Mucosa of gallbladder (tissue), 1 donor: ENCODE results near the gene ALK. TPM values are rescaled to one million over a fixed set of nuclear protein-coding genes. Genes with fewer than 3 reads are reported as not detected.

Experiments
- DNase-seq: peaks from one replicate; pipeline ENCODE4 v3.0.0-alpha.2; 2020; ENCODE audit warnings: low spot score
- total RNA-seq: library from RNA; stranded (reverse); gene quantifications from one replicate; pipeline ENCODE4 v1.2.1, GENCODE V29; 2021
- donor health status: DM: no; HTN: no; CAD: no.

The ALK gene
- total RNA-seq, 1 donor from 2014 or later = 0.20 TPM

GRCh38 chr2:29323961-29324360, 597.4 kb downstream of the ALK start:
- no peak for DNase-seq

GRCh38 chr2:29323301-29323700, 598.1 kb downstream of the ALK start:
- DNase-seq = no peak

- DNase-seq = no peak
Measured at GRCh38 chr2:29322011-29322410, 599.4 kb downstream of the ALK start.

GRCh38 chr2:29317801-29318485, 603.4 kb downstream of the ALK start:
- no peak for DNase-seq

GRCh38 chr2:29317077-29317517, 604.3 kb downstream of the ALK start:
- peak; percentile 20 for DNase-seq

GRCh38 chr2:29314816-29315571, 606.4 kb downstream of the ALK start:
- DNase-seq = peak; percentile 28

- no peak for DNase-seq
Measured at GRCh38 chr2:29311458-29311857, 609.9 kb downstream of the ALK start.

- no peak for DNase-seq
Measured at GRCh38 chr2:29310650-29311348, 610.6 kb downstream of the ALK start.

- peak; percentile 60 for DNase-seq
Measured at GRCh38 chr2:29309090-29310029, 612.0 kb downstream of the ALK start.

- no peak for DNase-seq
Measured at GRCh38 chr2:29308366-29308765, 613.0 kb downstream of the ALK start.

GRCh38 chr2:29307519-29307918, 613.9 kb downstream of the ALK start:
- DNase-seq = no peak

GRCh38 chr2:29305762-29306161, 615.6 kb downstream of the ALK start:
- no peak for DNase-seq

GRCh38 chr2:29304399-29305060, 616.9 kb downstream of the ALK start:
- DNase-seq = no peak

GRCh38 chr2:29296585-29296984, 624.8 kb downstream of the ALK start:
- DNase-seq = no peak

- DNase-seq = peak; percentile 14
Measured at GRCh38 chr2:29295845-29296244, 625.5 kb downstream of the ALK start.

- DNase-seq = peak; percentile 56
Measured at GRCh38 chr2:29293830-29294438, 627.5 kb downstream of the ALK start.

- DNase-seq = no peak
Measured at GRCh38 chr2:29290293-29291047, 630.9 kb downstream of the ALK start.

GRCh38 chr2:29284671-29285070, 636.7 kb downstream of the ALK start:
- no peak for DNase-seq

GRCh38 chr2:29281916-29282247, 639.5 kb downstream of the ALK start:
- DNase-seq = no peak
